B cell (primary cell): Measurements from ENCODE around the gene HOXA4. TPM values are rescaled to one million over a fixed set of nuclear protein-coding genes. Genes with fewer than 3 reads are reported as not detected.

Source experiments
- ATAC-seq: fragments of 200-7000 bp; cut with Tn5 transposase; one replicate; pipeline ENCODE4 v1.10.0; 2021; ENCODE audit warnings: low read depth, mild to moderate bottlenecking, moderate number of reproducible peaks, moderate library complexity
- CTCF ChIA-PET: fragments of 350-600 bp; sonication (Branson Sonifier 250); formaldehyde crosslinking; loops from one replicate; lab custom pipeline; 2021; ENCODE audit warnings: antibody characterized with exemption, inconsistent platforms; lab: Charles Lee
- POLR2A ChIA-PET: fragments of 350-600 bp; sonication (Branson Sonifier 250); formaldehyde crosslinking; loops from one replicate; lab custom pipeline; 2021; ENCODE audit warnings: antibody characterized with exemption; lab: Charles Lee
- DNase-seq: peaks from one replicate; pipeline ENCODE4 v3.0.0; 2013
- H2AFZ ChIP-seq: 2 replicates; pipeline ENCODE4 v1.6.1; 2012; ENCODE audit warnings: mild to moderate bottlenecking, low read depth, low read length; ENCODE audit not compliant: insufficient read depth, poor library complexity, severe bottlenecking
- H3K27ac ChIP-seq, 2 donors: 1 replicate in 1 of 2; 2 replicates in 1 of 2; pipeline ENCODE4 v1.5.1; 2012 to 2013; ENCODE audit warnings: low read length in 2 of 2, mild to moderate bottlenecking in 2 of 2, moderate library complexity in 1 of 2
- H3K27me3 ChIP-seq, 4 experiments: fragments of 200-600 bp in 1 of 4; sonication (generic) in 1 of 4; replicated peaks in 1 of 4; 1 replicate in 2 of 4; 2 replicates in 2 of 4; pipeline versions ENCODE4 v1.6.1 to v1.7.0; 2013 to 2016; ENCODE audit warnings: low read length in 3 of 4, mild to moderate bottlenecking in 2 of 4, mixed read lengths in 1 of 4, moderate library complexity in 1 of 4; ENCODE audit not compliant: insufficient read depth in 4 of 4, control insufficient read depth in 3 of 4; ENCODE audit errors: control extremely low read depth in 1 of 4
- H3K36me3 ChIP-seq, 2 experiments: replicated peaks in 1 of 2; 1 replicate in 1 of 2; 2 replicates in 1 of 2; pipeline versions ENCODE4 v1.6.1 to v1.7.1; 2013; ENCODE audit warnings: low read length in 1 of 2; ENCODE audit not compliant: insufficient read depth in 2 of 2, control insufficient read depth in 1 of 2; ENCODE audit errors: control extremely low read depth in 1 of 2, extremely low read depth in 1 of 2
- H3K4me1 ChIP-seq, 2 donors: fragments of 200-600 bp in 1 of 2; sonication (generic) in 1 of 2; 1 replicate in 1 of 2; 2 replicates in 1 of 2; pipeline versions ENCODE4 v1.5.1 to v1.6.1; 2013 to 2017; ENCODE audit warnings: low read length in 2 of 2; ENCODE audit not compliant: control insufficient read depth in 2 of 2, insufficient read depth in 2 of 2
- H3K4me2 ChIP-seq: replicated peaks from 2 replicates; pipeline ENCODE3; 2012; ENCODE audit warnings: mild to moderate bottlenecking, low read depth, low read length; ENCODE audit not compliant: poor library complexity, severe bottlenecking
- H3K4me3 ChIP-seq, 5 experiments: fragments of 200-600 bp in 1 of 5; sonication (generic) in 1 of 5; 1 replicate in 3 of 5; 2 replicates in 2 of 5; pipeline versions ENCODE4 v1.5.1 to v1.7.0; 2011 to 2016; ENCODE audit warnings: low read length in 4 of 5, mild to moderate bottlenecking in 4 of 5, low read depth in 2 of 5, control low read depth in 1 of 5, moderate library complexity in 1 of 5; ENCODE audit not compliant: insufficient read depth in 1 of 5; ENCODE audit errors: control extremely low read depth in 1 of 5, extremely low read depth in 1 of 5
- H3K79me2 ChIP-seq: fragments of 200-600 bp; sonication (generic); one replicate; pipeline ENCODE4 v1.6.0; 2016; ENCODE audit warnings: low read length; ENCODE audit not compliant: control insufficient read depth, insufficient read depth
- H3K9ac ChIP-seq: fragments of 200-600 bp; sonication (generic); 2 replicates; pipeline ENCODE4 v1.6.1; 2017; ENCODE audit warnings: mild to moderate bottlenecking, low read length, moderate library complexity
- H3K9me3 ChIP-seq, 3 donors: one replicate each; pipeline versions ENCODE4 v1.6.1 to v1.7.1; 2013; ENCODE audit warnings: low read length in 2 of 3; ENCODE audit not compliant: control insufficient read depth in 2 of 3, insufficient read depth in 1 of 3; ENCODE audit errors: control extremely low read depth in 1 of 3
- H4K20me1 ChIP-seq: 2 replicates; pipeline ENCODE4 v1.6.0; 2012; ENCODE audit warnings: mild to moderate bottlenecking, low read length; ENCODE audit not compliant: insufficient read depth, control insufficient read depth, poor library complexity, severe bottlenecking
- H3K27ac Mint-ChIP-seq: one replicate; pipeline ENCODE4 v1.8.0; 2021; ENCODE audit warnings: mixed read lengths
- H3K27me3 Mint-ChIP-seq: one replicate; pipeline ENCODE4 v1.8.0; 2021; ENCODE audit warnings: mixed read lengths
- H3K4me1 Mint-ChIP-seq: one replicate; pipeline ENCODE4 v1.8.0; 2021; ENCODE audit warnings: mixed read lengths
- H3K4me3 Mint-ChIP-seq: one replicate; pipeline ENCODE4 v1.8.0; 2021; ENCODE audit warnings: mixed read lengths
- H3K9me3 Mint-ChIP-seq: one replicate; pipeline ENCODE4 v1.8.0; 2022; ENCODE audit warnings: mixed read lengths; ENCODE audit not compliant: insufficient read depth
- EZH2 ChIP-seq: IDR thresholded peaks from 2 replicates; pipeline ENCODE4 v1.6.1; 2012; ENCODE audit warnings: borderline replicate concordance, low read depth, mild to moderate bottlenecking, moderate library complexity, low read length; ENCODE audit not compliant: insufficient read depth, poor library complexity, severe bottlenecking
- WGBS: methylation state at CpG from one replicate; pipeline ENCODE4 v1.1.5; 2013; ENCODE audit warnings: missing lambda C conversion rate; ENCODE audit not compliant: insufficient coverage; 5-methylcytosine and 5-hydroxymethylcytosine counted together
- intact Hi-C: fragments of 100-400 bp; cut with micrococcal nuclease; formaldehyde crosslinking; loops from one replicate; pipeline ENCODE4 v1.10.0; 2022
- polyA plus RNA-seq: library from polyadenylated mRNA; depleted of rRNA; stranded (reverse); fragments of >200 nt; gene quantifications from 2 replicates; pipeline ENCODE4 v1.2.3, GENCODE V29; 2012
- total RNA-seq, 2 donors: library from RNA; stranded (reverse); fragments of 120-200 nt in 1 of 2; gene quantifications; 1 replicate in 1 of 2; 2 replicates in 1 of 2; pipeline versions ENCODE4 v1.2.3 to v1.2.4, GENCODE V29; 2013 to 2022
- TF ChIP-seq, protein P1 (sequence below): fragments of 200-600 bp; IDR thresholded peaks from one replicate; pipeline ENCODE4 v1.8.0; 2022; ENCODE audit warnings: antibody characterized with exemption, mild to moderate bottlenecking

Gene HOXA4
- total and polyA plus RNA-seq, 2 donors (not counting 1 experiment from before 2014, with no cell fraction given) = 0.30 TPM; not detected in 1

DNA sequence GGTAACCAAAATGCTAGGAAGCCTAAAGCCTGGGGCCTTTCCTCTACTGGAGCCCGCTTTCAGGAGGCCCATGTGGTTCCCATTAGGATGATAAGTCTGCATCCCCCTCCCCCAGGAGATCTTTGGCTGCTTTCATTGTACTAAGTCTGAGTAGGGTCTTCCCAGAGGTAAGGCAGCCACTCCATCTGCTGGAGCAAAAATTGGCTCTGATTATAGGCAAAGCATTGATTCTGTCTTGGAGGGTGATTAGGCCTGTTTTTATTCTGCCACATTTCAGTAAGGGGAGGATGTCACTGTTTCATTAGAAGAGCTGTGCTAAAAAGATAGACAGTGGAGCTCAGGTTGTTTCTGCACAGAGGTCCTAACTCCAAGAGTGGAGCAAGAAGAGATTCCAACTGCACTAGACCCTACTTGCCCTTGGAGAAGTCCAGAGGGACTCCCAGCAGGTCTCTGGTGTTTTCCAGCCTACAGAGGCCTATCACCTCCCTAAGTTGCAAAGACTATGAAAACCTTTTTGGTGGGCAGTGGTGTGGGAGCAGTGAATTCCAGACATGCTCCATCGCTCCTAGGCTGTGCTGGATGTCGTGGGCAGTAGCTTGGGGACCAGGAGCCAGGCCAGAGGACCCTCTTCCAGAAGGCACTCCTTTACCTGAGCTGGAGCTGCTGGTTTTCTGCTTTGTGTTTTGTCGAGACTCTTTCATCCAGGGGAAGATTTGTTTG lies 20.9 kb downstream of the HOXA4 start:
- intact Hi-C loops = no loop called here
- Mint-ChIP-seq H3K27ac (no peak overlapping the region), H3K4me1 (no peaks in the 10 kb centered on the region), H3K27me3 (peaks cover 18% of the 10 kb centered on the region), H3K4me3 (no peak overlapping the region), H3K9me3 (no peaks in the 10 kb centered on the region)
- DNase-seq (no peak), ATAC-seq (no peak)
- Histone ChIP-seq H3K9ac (no peak overlapping the region), H3K27ac (no peak overlapping the region), H3K36me3 (no peaks in the 10 kb centered on the region), H3K79me2 (no peaks in the 10 kb centered on the region), H3K27me3 (peaks cover 0 to 12% (median 7%) of the 10 kb centered on the region in 4 experiments), H2AFZ (no peak overlapping the region), H3K4me1 (no peaks in the 10 kb centered on the region), H3K4me2 (no peak overlapping the region), H3K9me3 (peaks cover 0 to 22% (median 0%) of the 10 kb centered on the region in 3 donors), H4K20me1 (no peaks in the 10 kb centered on the region), H3K4me3 (no peak overlapping the region)
- TF ChIP-seq, protein P1, sequence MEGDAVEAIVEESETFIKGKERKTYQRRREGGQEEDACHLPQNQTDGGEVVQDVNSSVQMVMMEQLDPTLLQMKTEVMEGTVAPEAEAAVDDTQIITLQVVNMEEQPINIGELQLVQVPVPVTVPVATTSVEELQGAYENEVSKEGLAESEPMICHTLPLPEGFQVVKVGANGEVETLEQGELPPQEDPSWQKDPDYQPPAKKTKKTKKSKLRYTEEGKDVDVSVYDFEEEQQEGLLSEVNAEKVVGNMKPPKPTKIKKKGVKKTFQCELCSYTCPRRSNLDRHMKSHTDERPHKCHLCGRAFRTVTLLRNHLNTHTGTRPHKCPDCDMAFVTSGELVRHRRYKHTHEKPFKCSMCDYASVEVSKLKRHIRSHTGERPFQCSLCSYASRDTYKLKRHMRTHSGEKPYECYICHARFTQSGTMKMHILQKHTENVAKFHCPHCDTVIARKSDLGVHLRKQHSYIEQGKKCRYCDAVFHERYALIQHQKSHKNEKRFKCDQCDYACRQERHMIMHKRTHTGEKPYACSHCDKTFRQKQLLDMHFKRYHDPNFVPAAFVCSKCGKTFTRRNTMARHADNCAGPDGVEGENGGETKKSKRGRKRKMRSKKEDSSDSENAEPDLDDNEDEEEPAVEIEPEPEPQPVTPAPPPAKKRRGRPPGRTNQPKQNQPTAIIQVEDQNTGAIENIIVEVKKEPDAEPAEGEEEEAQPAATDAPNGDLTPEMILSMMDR = no peak
- 83% methylated on average over 3 of the region's 4 CpGs for WGBS
- ChIA-PET CTCF (no interaction called here), POLR2A (interaction anchor here (1.2 kb wide), 1 partner anchor 16 kb away, joined by 3 read pairs; no protein-coding TSS in a partner anchor)

DNA sequence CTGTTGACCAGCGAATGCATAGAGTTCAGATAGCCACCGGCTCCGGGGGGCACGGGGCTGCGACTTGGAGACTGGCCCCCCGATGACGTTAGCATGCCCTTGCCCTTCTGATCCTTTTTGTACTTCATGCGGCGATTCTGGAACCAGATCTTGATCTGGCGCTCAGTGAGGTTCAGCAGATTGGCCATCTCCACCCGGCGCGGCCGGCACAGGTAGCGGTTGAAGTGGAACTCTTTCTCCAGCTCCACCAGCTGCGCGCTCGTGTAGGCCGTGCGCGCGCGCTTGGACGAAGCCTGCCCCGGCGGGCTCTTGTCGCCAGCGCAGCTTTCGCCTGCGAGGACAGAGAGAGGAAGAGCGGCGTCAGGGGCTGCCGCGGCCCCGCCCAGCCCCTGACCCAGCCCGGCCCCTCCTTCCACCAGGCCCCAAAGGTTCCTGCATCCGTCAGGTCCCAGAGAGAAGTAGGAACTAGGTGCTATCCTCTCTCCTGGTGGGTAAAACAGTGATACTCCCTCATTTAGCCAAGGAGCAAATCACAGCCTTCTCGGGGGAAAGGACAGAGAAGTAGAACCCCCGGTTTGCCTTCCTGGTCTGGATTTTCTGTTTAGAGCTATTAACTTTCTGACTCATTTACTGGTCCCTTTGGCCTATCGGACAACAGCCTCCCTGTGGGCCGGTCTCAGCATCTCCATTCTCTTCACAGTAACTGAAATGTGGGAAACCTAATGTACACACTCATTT lies 22.0 kb downstream of the HOXA4 start:
- Histone ChIP-seq H3K27me3 (peaks cover 0 to 22% (median 13%) of the 10 kb centered on the region in 4 experiments), H3K9ac (no peak overlapping the region), H3K9me3 (peaks cover 0 to 26% (median 0%) of the 10 kb centered on the region in 3 donors), H3K4me2 (no peak overlapping the region), H3K4me3 (no peak overlapping the region), H2AFZ (no peak overlapping the region), H3K79me2 (no peaks in the 10 kb centered on the region), H3K36me3 (no peaks in the 10 kb centered on the region), H4K20me1 (no peaks in the 10 kb centered on the region), H3K4me1 (no peaks in the 10 kb centered on the region), H3K27ac (no peak overlapping the region)
- DNase-seq = no peak
- 98% methylated on average over 34 of the region's 41 CpGs for WGBS
- H3K27me3 Mint-ChIP-seq = peaks cover 28% of the 10 kb centered on the region
- ChIA-PET CTCF (no interaction called here), POLR2A (interaction anchor here (1.2 kb wide), 1 partner anchor 15 kb away, joined by 3 read pairs; no protein-coding TSS in a partner anchor)
- ATAC-seq = no peak
- H3K9me3 Mint-ChIP-seq = no peaks in the 10 kb centered on the region
- no peak overlapping the region for H3K4me3 Mint-ChIP-seq
- intact Hi-C loops = no loop called here
- no peak overlapping the region for H3K27ac Mint-ChIP-seq
- peaks cover 4% of the 10 kb centered on the region for H3K4me1 Mint-ChIP-seq
- TF ChIP-seq, protein P1 = no peak
- no peak for TF ChIP-seq EZH2
